Myocyte (in vitro differentiated cells): ENCODE results near the gene FOXK2. TPM values are rescaled to one million over a fixed set of nuclear protein-coding genes. Genes with fewer than 3 reads are reported as not detected.
A peak's percentile ranks its signal among the peaks of the same experiment; 100 is the strongest.

Source experiments
- DNase-seq: peaks from one replicate; pipeline ENCODE4 v3.0.0-alpha.2; 2012; ENCODE audit warnings: low read depth
- total RNA-seq: library from RNA; depleted of rRNA; stranded (reverse); fragments of >200 nt; gene quantifications from 2 replicates; pipeline ENCODE4 v1.2.3, GENCODE V29; 2014

Gene FOXK2
- total RNA-seq, 1 donor from 2014 or later = 53.8 TPM

DNA sequence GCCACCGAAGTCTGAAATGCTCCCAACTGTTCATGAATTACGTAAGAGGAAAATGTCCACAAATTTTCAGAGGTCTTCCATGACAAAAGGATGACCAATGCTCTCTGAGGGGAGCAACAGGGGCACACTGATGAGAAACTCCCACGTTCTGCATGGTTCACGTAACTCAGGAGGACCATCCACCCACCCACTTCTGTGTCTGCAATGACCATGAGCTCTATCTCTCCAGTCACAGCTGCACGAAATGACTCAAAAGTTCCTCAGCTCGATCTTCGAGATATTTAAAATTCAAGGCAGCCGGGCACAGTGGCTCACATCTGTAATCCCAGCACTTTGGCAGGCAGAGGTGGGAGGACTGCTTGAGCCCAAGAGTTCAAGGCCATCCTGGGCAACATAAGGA is 112.9 kb downstream of the FOXK2 start:
- no peak for DNase-seq

DNA sequence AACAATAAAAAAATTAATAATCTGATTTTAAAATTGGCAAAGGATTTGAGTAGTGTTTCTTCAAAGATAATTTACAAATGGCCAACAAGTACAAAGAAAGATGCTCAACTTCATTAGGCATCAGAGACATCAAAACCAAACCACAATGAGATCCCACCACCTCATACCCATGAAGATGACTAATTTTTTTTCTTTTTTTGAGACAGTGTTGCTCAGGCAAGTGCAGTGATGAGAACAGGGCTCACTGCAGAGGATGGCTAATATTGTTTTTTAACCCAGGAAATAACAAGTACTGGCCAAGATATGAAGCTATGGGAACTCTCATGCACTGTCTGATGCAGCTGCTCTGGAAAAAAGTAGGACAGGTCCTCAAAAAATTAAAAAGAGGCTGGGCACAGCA is 113.8 kb downstream of the FOXK2 start:
- no peak for DNase-seq

DNA sequence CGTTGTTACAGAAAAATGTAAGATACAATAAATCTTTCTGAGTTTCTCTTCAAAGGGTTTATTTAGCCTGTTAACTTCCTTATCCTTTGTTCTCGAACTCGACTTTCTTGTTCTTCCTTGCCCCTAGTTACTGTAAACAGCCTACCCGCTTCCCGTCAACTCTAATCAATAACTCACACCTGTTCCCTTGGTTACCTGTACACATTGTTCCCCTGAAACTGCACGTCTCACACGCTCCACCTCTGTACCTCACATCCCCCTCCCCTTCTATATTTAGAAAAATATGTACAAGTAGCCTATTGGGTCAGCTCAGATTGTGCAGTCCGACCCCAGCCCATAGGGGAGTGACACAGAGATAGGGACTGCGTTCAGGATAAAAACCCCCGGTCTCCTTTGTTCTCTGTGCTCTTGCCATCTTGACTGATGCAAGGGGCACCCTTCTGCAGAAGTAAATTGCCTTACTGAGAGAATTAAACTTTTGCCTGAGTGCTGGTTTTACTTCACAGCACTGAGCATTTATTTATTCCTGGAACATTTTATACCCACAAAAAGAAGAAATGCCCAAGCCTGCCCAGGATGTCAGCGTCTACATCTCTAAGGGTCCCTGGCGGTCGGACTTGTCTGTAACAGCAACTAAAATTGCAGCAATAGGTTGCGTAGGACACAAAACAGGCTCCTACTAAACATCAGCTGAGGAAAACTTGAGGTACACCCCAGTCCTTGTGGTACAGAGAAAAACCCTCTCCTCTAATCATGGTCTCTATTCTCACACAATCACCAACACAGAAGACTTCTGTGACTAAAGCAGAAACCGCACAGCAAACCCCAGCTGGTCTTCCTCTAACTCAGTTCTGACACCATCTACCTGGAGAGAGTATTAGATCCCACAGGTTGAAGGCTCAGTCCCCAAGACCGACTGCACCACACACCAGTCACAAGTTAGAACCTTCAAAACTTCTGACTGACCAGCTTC is 117.4 kb downstream of the FOXK2 start:
- DNase-seq = no peak

- no peak for DNase-seq
These were observed 118.7 kb downstream of the FOXK2 start for GRCh38 chr17:82638183-82638773.

- no peak for DNase-seq
These were observed 120.1 kb downstream of the FOXK2 start for GRCh38 chr17:82639628-82640027.

- DNase-seq = no peak
These were observed 120.5 kb downstream of the FOXK2 start for GRCh38 chr17:82640036-82640435.

DNA sequence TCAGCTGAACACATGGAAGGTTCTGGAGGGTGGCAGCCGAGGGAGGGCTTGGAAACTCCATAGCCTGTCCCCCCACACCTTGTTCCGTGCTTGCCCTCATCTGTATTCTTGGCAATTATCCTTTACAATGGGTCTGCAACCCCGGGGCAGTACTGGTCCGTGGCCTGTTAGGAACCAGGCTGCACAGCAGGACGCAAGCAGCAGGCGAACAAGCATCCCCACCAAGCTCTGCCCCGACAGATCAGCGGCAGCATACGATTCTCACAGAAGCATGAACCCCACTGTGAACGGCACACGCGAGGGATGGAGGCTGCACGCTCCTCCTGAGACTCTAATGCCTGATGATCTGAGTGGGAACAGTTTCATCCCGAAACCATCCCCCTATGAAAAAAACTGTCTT is 122.5 kb downstream of the FOXK2 start:
- no peak for DNase-seq

GRCh38 chr17:82644148-82644547 is 124.6 kb downstream of the FOXK2 start:
- DNase-seq = no peak

- DNase-seq = no peak
These were observed 126.0 kb downstream of the FOXK2 start for GRCh38 chr17:82645516-82645915.

DNA sequence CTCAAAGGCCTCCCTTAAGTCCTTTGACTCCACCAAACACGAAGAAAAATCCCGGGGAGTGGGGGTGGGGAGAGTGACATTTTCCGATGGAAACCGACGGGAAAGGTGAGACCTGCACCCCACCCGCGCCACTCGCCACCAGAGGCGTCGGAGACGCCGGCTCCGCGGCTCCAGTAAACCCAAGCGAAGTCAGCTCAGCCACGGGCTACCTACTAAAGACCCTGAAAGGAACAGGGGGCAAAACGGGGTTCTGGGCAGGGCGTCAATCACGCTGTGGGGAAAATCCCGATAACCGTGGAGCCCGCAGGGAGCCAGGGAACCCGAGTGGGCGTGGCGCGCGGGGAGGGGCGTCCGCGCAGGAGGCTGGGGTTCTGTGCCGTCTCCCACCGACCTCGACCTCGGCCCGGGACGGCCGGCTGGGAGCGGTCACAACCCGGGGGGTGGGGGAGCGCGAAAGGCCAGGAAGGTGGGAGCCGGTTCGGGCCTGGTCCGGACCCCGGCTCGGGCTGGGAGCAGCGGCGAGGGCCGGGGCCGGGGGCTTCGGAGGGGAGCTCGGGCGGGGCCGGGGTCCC is 128.1 kb downstream of the FOXK2 start:
- peak; percentile 20 for DNase-seq

- DNase-seq = peak; percentile 96
These were observed 128.7 kb downstream of the FOXK2 start, which contains the start of gene WDR45B for GRCh38 chr17:82648165-82648668. Gene WDR45B, minus strand, starts transcription at chr17:82648444. Its CDS starts 104 bp downstream, at chr17:82648340.

- no peak for DNase-seq
These were observed 129.3 kb downstream of the FOXK2 start for GRCh38 chr17:82648742-82649331.

GRCh38 chr17:82649501-82650261 is 130.1 kb downstream of the FOXK2 start:
- DNase-seq = no peak

DNA sequence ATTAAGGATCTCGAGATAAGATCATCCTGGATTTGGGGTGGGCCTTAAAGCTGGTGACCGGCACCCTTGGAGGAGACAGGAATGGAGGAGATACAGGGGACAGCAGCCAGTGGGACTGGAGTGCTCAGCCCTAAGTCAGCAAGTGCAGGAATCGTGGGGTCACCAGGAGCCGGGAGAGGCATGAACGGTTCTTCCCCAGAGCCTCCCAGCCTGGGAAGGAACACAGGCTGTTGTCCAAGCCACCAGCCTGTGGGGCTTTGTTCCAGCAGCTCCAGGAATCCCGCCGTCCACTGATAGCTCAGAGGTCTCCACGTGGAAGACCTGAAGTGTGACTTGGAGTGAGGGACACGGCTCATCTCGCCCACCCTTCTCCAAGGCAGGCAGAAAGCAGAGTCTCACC is 131.2 kb downstream of the FOXK2 start:
- DNase-seq = no peak

DNA sequence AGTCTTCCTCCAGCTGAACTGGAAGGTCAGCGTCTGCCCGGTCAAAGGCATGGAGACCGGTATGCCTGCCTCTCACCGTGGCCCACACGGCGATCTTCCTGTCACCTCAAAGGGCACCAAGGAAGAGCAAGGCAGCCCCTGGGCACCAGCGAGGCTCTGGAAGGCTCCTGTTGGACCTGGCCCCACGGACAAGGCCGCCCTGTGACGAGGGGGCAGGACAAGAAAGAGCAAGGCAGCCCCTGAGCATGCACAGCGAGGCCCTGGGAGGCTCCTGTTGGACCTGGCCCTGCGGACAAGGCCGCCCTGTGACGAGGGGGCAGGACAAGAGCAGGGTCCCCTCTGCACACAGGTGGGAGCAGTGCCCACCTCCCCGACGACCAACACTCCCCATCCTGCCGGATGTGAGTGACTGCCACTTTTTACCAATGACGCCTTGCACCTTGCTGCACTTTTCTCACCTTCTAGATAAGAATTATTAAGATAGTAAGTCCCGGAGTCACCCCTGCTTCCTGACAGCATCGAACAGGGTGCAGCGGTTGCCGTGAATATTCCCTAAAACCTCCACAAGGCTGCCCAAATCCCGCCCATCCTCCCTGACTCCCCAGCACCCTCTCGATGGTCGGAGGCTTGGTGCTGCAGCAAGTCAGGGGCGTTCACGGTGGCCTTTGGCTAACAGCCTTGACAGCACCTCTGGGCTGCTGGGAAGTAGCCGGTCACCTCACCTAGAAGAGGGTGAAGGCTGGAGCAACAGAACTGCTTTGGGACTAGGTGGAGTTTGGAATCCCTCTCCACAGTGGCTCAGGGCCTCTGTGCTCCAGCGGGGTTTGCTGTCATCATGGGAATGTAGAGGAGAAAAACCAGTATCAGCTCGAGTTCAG is 134.4 kb downstream of the FOXK2 start:
- no peak for DNase-seq
